Measurements from ENCODE around the gene S100A13.

Gene S100A13

DNA sequence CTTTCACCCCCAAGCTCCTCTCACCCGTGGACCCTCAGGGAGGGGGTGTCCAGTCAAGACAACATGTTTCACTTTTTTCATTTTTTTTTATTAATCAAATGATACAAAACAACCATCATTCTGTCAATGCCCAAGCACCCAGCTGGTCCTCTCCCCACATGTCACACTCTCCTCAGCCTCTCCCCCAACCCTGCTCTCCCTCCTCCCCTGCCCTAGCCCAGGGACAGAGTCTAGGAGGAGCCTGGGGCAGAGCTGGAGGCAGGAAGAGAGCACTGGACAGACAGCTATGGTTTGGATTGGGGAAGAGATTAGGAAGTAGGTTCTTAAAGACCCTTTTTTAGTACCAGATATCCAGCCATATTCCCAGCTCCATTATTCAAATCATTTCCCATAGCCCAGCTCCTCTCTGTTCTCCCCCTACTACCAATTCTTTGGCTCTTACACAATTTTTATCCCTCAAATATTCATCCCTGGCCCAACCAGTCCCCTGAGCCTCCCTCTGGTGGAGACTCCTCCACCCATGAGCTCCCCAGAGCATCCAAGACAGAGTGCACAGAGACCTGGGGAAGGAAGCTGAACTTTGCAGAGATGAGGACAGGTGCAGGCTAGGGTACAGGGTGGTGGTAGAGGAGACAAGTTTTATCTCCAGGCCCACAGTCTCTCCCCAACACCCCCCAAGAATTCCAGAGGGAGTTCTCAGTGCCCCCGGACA is 13.0 kb downstream of the S100A13 start:
- Mint-ChIP-seq H3K9me3 (no peaks in the 10 kb centered on the region), H3K27ac (no peak overlapping the region), H3K4me3 (no peak overlapping the region), H3K36me3 (ENCODE audit: low read depth) (peaks cover 10% of the 10 kb centered on the region), H3K27me3 (ENCODE audit: low read depth, poor library complexity) (peaks cover 7% of the 10 kb centered on the region), H3K4me1 (peaks cover 47% of the 10 kb centered on the region)
- DNase-seq: no peak
- TF ChIP-seq, protein P1, sequence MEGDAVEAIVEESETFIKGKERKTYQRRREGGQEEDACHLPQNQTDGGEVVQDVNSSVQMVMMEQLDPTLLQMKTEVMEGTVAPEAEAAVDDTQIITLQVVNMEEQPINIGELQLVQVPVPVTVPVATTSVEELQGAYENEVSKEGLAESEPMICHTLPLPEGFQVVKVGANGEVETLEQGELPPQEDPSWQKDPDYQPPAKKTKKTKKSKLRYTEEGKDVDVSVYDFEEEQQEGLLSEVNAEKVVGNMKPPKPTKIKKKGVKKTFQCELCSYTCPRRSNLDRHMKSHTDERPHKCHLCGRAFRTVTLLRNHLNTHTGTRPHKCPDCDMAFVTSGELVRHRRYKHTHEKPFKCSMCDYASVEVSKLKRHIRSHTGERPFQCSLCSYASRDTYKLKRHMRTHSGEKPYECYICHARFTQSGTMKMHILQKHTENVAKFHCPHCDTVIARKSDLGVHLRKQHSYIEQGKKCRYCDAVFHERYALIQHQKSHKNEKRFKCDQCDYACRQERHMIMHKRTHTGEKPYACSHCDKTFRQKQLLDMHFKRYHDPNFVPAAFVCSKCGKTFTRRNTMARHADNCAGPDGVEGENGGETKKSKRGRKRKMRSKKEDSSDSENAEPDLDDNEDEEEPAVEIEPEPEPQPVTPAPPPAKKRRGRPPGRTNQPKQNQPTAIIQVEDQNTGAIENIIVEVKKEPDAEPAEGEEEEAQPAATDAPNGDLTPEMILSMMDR (IDR thresholded peaks at IDR 0.05): no peak

DNA sequence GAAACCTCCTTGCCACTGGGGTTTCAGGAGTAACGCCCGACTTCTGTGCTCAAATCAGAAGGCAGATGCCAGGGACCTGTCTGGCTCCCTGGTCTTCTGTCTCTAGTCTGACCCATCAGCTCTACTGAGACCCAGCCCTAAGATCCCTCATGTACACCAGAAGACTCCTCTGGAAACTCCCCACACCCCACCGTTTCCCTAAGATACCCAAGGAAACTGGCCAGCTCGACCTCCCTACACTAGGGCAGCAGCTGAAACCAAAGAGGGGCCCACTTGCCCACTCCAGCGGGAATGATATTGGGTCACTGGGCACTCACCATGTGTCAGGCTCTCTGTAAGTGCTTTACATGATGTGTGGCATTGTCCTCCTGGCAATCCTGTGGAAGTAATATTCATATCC is 13.9 kb downstream of the S100A13 start:
- Mint-ChIP-seq H3K4me3 (no peak overlapping the region), H3K9me3 (no peaks in the 10 kb centered on the region), H3K36me3 (ENCODE audit: low read depth) (peaks cover under 1% of the 10 kb centered on the region), H3K27ac (no peak overlapping the region), H3K4me1 (peaks cover 56% of the 10 kb centered on the region), H3K27me3 (ENCODE audit: low read depth, poor library complexity) (peaks cover 7% of the 10 kb centered on the region)
- DNase-seq: no peak
- TF ChIP-seq, protein P1 (IDR thresholded peaks at IDR 0.05): no peak

DNA sequence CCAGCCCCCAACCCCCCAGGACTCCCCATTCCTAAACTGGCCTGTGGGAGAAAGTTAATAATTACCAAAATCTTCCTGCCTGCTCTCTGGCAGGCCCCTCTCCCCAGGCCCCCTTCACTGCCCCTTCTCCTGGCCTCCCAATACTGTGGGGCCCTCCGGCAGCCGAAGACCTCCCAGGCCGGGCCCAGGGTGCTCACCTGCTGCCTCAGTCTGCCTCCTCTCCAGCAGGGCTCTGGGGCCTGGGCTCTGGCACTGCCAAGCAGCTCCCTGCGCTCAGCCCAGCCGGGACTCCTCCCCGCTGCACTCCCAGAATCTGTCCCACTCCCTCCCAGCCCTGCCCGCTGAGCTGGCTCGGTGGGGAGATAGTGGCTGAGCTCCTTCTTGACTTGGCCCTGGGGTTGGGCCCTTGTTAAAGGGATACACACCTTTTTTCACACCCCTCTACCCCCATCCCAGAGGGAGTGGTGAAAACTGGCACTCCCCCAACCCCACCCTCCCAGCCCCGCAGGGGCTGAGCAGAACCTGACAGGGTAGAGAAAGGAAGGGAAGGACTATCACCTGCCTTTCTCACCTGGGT is 14.5 kb downstream of the S100A13 start, which contains the start of gene S100A16:
S100A16 (minus strand) TSS at position 383 of the 577 bp plus-strand sequence. CDS start 4,986 bp downstream, outside the sequence.
- Mint-ChIP-seq H3K4me3 (peak within 1 kb of the TSS; percentile 75), H3K9me3 (no peaks in the 10 kb centered on the region), H3K4me1 (peaks cover 62% of the 10 kb centered on the region), H3K27me3 (ENCODE audit: low read depth, poor library complexity) (peaks cover 7% of the 10 kb centered on the region), H3K27ac (no peak within 1 kb of the TSS), H3K36me3 (ENCODE audit: low read depth) (no peaks in the 10 kb centered on the region)
- TF ChIP-seq, protein P1 (IDR thresholded peaks at IDR 0.05): no peak
- peak; percentile 35 for DNase-seq

DNA sequence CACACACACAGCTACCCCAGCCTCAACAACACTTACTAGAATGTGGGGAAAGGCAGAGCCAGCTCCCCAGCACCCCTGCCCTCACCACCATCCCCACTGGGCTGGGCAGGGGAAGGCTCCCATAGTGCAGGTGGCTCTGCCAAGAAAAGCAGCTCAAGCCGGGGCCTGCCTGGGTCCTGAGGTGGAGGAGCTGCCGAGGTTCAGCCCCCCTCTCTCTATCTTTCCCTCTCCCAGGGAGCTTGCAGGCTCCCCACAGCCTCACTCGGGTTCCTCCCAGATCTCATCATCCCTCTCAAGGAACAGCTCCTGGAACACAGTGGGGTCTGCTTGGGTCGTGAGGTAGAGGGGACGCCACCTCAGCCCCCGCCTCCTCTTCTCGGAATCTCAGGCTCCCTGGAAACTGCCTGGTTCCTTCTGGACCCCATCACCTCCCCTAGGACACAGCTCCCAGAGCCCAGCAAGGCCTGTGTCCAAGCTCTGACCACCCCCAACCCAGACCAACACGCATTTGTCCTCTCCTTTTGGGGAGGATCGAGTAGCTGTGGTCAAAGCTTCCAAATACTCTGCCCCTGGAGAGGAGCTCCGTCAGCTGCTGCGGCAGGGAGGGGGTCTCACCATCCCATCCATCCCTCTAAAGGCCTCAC is 15.1 kb downstream of the S100A13 start:
- Mint-ChIP-seq H3K27me3 (ENCODE audit: low read depth, poor library complexity) (peaks cover 7% of the 10 kb centered on the region), H3K4me1 (peaks cover 65% of the 10 kb centered on the region), H3K27ac (no peak overlapping the region), H3K9me3 (no peaks in the 10 kb centered on the region), H3K4me3 (peak overlapping the region; percentile 75), H3K36me3 (ENCODE audit: low read depth) (no peaks in the 10 kb centered on the region)
- no peak for DNase-seq
- TF ChIP-seq, protein P1 (IDR thresholded peaks at IDR 0.05): no peak

DNA sequence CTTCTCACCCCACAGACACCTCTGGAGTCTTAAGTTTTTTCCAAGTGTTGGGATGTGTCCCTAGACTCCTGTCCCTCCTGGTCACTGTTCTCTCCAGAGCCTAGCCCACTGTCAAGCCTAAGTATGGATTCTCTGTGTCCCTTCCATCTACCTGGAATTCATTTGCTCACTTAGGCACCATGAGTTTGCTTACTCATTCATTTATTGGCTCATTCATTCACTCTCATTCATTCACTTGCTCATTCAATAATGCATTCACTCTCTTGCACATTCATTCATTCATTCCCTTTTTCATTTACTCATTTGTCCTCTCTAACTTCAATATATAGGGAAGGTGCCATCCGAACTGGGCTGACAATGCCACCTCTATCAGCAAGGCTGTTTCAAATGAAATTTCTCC is 15.9 kb downstream of the S100A13 start:
- DNase-seq: no peak
- Mint-ChIP-seq H3K27me3 (ENCODE audit: low read depth, poor library complexity) (peaks cover 4% of the 10 kb centered on the region), H3K9me3 (no peaks in the 10 kb centered on the region), H3K36me3 (ENCODE audit: low read depth) (no peaks in the 10 kb centered on the region), H3K27ac (no peak overlapping the region), H3K4me3 (no peak overlapping the region), H3K4me1 (peaks cover 68% of the 10 kb centered on the region)
- TF ChIP-seq, protein P1 (IDR thresholded peaks at IDR 0.05): no peak

Measured in nephron progenitor cell (in vitro differentiated cells).